NCI-H146 treated with DMSO at 0.1 percent for 48 hours (cell line): ENCODE data around the gene MGLL.

Source experiments
- DNase-seq: peaks from one replicate; lab custom pipeline; 2025; ENCODE audit not compliant: unreplicated experiment; lab: John Stamatoyannopoulos, UW

The MGLL gene

GRCh38 chr3:127760361-127760760 is 62.0 kb downstream of the MGLL start:
- DNase-seq = no peak

GRCh38 chr3:127759826-127760225 is 62.5 kb downstream of the MGLL start:
- no peak for DNase-seq

GRCh38 chr3:127758013-127758412 is 64.3 kb downstream of the MGLL start:
- DNase-seq = no peak

- no peak for DNase-seq
Measured at GRCh38 chr3:127755305-127755681, 67.0 kb downstream of the MGLL start.

- no peak for DNase-seq
Measured at GRCh38 chr3:127754411-127755304, 67.7 kb downstream of the MGLL start.

GRCh38 chr3:127753898-127754410 is 68.4 kb downstream of the MGLL start:
- no peak for DNase-seq

- DNase-seq = no peak
Measured at GRCh38 chr3:127753338-127753737, 69.0 kb downstream of the MGLL start.

- DNase-seq = no peak
Measured at GRCh38 chr3:127751782-127752181, 70.5 kb downstream of the MGLL start.

GRCh38 chr3:127751163-127751621 is 71.1 kb downstream of the MGLL start:
- peak; percentile 49 for DNase-seq

- DNase-seq = no peak
Measured at GRCh38 chr3:127750226-127751031, 71.9 kb downstream of the MGLL start.

GRCh38 chr3:127749787-127750225 is 72.5 kb downstream of the MGLL start:
- DNase-seq = peak; percentile 34

- no peak for DNase-seq
Measured at GRCh38 chr3:127749361-127749760, 73.0 kb downstream of the MGLL start.

GRCh38 chr3:127748754-127749327 is 73.5 kb downstream of the MGLL start:
- no peak for DNase-seq

GRCh38 chr3:127747751-127748521 is 74.4 kb downstream of the MGLL start:
- no peak for DNase-seq

- no peak for DNase-seq
Measured at GRCh38 chr3:127747066-127747465, 75.2 kb downstream of the MGLL start.

GRCh38 chr3:127746400-127747057 is 75.8 kb downstream of the MGLL start:
- no peak for DNase-seq

- no peak for DNase-seq
Measured at GRCh38 chr3:127745656-127746399, 76.5 kb downstream of the MGLL start.

- DNase-seq = no peak
Measured at GRCh38 chr3:127744875-127745274, 77.4 kb downstream of the MGLL start.

GRCh38 chr3:127744253-127744815 is 78.0 kb downstream of the MGLL start:
- DNase-seq = no peak
